HG03342 (cell line): ENCODE data around the gene TMEM94.

ENCODE experiments used
- ATAC-seq: cut with Tn5 transposase; IDR thresholded peaks from one replicate; pipeline ENCODE4 v1.9.1; 2021; ENCODE audit warnings: mild to moderate bottlenecking, moderate library complexity; ENCODE audit not compliant: unreplicated experiment

TMEM94 gene

GRCh38 chr17:75524269-75524969 is 68.0 kb downstream of the TMEM94 start:
- ATAC-seq: no peak

- ATAC-seq: peak; percentile 86
These were observed 68.8 kb downstream of the TMEM94 start, which contains the start of gene LLGL2 for GRCh38 chr17:75524970-75525805. TSS of gene LLGL2 (plus strand) at chr17:75525697. CDS start at chr17:75543427, 17,730 bp downstream.

- no peak for ATAC-seq
These were observed 69.5 kb downstream of the TMEM94 start for GRCh38 chr17:75525806-75526554.

- no peak for ATAC-seq
These were observed 70.3 kb downstream of the TMEM94 start for GRCh38 chr17:75526555-75527270.

- ATAC-seq: no peak
These were observed 74.6 kb downstream of the TMEM94 start for GRCh38 chr17:75530837-75531720.

- ATAC-seq: no peak
These were observed 75.3 kb downstream of the TMEM94 start for GRCh38 chr17:75531721-75532072.

GRCh38 chr17:75535119-75535537 is 78.7 kb downstream of the TMEM94 start:
- ATAC-seq: no peak

GRCh38 chr17:75535871-75536270 is 79.4 kb downstream of the TMEM94 start:
- no peak for ATAC-seq

- no peak for ATAC-seq
These were observed 79.9 kb downstream of the TMEM94 start for GRCh38 chr17:75536366-75536765.

- ATAC-seq: no peak
These were observed 83.7 kb downstream of the TMEM94 start for GRCh38 chr17:75539967-75540729.

- ATAC-seq: no peak
These were observed 84.6 kb downstream of the TMEM94 start for GRCh38 chr17:75540923-75541503.

- no peak for ATAC-seq
These were observed 85.8 kb downstream of the TMEM94 start for GRCh38 chr17:75542229-75542628.

GRCh38 chr17:75542728-75543336 is 86.4 kb downstream of the TMEM94 start:
- no peak for ATAC-seq

GRCh38 chr17:75544250-75544649 is 87.8 kb downstream of the TMEM94 start:
- ATAC-seq: no peak

- ATAC-seq: no peak
These were observed 89.7 kb downstream of the TMEM94 start for GRCh38 chr17:75546181-75546580.

- ATAC-seq: no peak
These were observed 90.7 kb downstream of the TMEM94 start for GRCh38 chr17:75547091-75547490.

- ATAC-seq: no peak
These were observed 92.4 kb downstream of the TMEM94 start for GRCh38 chr17:75548813-75549212.
